ENCODE data around the gene PKLR.

DNA sequence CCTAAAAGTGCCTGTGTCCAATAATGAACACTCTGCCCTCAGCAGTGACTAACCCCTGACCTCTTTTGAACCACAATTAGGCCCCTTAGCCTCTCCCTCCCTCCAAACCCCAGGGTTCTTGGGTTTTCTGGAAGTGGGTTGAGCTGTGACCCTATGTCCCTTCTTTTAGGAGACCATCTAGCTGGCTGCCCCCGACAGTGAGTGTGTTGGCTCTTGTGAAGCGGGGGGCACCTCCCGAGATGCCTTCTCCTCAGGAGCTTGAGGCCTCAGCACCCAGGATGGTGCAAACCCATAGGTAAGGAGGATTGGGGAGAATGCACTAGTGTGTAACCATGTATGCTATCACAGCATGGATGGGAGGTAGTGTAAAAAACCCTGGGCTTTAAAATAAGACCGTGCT is 26.7 kb upstream of the PKLR start:
- no peak for TF ChIP-seq EZH2 (IDR thresholded peaks at IDR 0.05; ENCODE audit: borderline replicate concordance, low read depth, low read length, severe bottlenecking)
- TF ChIP-seq, protein P1, sequence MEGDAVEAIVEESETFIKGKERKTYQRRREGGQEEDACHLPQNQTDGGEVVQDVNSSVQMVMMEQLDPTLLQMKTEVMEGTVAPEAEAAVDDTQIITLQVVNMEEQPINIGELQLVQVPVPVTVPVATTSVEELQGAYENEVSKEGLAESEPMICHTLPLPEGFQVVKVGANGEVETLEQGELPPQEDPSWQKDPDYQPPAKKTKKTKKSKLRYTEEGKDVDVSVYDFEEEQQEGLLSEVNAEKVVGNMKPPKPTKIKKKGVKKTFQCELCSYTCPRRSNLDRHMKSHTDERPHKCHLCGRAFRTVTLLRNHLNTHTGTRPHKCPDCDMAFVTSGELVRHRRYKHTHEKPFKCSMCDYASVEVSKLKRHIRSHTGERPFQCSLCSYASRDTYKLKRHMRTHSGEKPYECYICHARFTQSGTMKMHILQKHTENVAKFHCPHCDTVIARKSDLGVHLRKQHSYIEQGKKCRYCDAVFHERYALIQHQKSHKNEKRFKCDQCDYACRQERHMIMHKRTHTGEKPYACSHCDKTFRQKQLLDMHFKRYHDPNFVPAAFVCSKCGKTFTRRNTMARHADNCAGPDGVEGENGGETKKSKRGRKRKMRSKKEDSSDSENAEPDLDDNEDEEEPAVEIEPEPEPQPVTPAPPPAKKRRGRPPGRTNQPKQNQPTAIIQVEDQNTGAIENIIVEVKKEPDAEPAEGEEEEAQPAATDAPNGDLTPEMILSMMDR (IDR thresholded peaks at IDR 0.05; ENCODE audit: borderline replicate concordance, extremely low read depth, low read length, poor library complexity, severe bottlenecking): no peak

Data from DND-41 (cell line).